IMR-90 (cell line): ENCODE data around the gene MRTFB. TPM values are rescaled to one million over a fixed set of nuclear protein-coding genes. Genes with fewer than 3 reads are reported as not detected.

Experiments used
- ATAC-seq: fragments of 200-7000 bp; cut with Tn5 transposase; 2 replicates; pipeline ENCODE4 v1.9.1; 2020; ENCODE audit warnings: low read depth, mild to moderate bottlenecking, moderate library complexity
- BruUV-seq: library from RNA; stranded (reverse); fragments of 400-500 nt; replicated peaks from 2 replicates; lab custom pipeline; 2021; lab: Mats Ljungman, UMichigan
- CTCF ChIA-PET: fragments of 300-600 bp; formaldehyde crosslinking; extraction: SDS; loops from one replicate; lab custom pipeline; 2021; ENCODE audit warnings: antibody characterized with exemption; lab: Yijun Ruan, JAX
- POLR2A ChIA-PET: fragments of 300-600 bp; sonication (Branson Sonifier 250); formaldehyde crosslinking; loops from one replicate; lab custom pipeline; 2022; ENCODE audit warnings: antibody characterized with exemption; ENCODE audit not compliant: unreplicated experiment; lab: Charles Lee
- DNase-seq: peaks from one replicate; pipeline ENCODE4 v3.0.0; 2013
- H2AFZ ChIP-seq: replicated peaks from 2 replicates; pipeline ENCODE3; 2013; ENCODE audit warnings: low read length, mild to moderate bottlenecking; ENCODE audit not compliant: poor library complexity
- H2AK5ac ChIP-seq: 2 replicates; pipeline ENCODE4 v1.6.1; 2013; ENCODE audit warnings: low read depth, low read length, inconsistent platforms
- H2AK9ac ChIP-seq: replicated peaks from 2 replicates; pipeline ENCODE3; 2013; ENCODE audit warnings: mild to moderate bottlenecking, low read depth, low read length, moderate library complexity; ENCODE audit not compliant: poor library complexity
- H2BK120ac ChIP-seq: 2 replicates; pipeline ENCODE4 v1.6.1; 2013; ENCODE audit warnings: low read depth, low read length, inconsistent platforms
- H2BK15ac ChIP-seq: 3 replicates; pipeline ENCODE4 v1.6.1; 2013; ENCODE audit warnings: low read depth, low read length, inconsistent platforms
- H2BK20ac ChIP-seq: 2 replicates; pipeline ENCODE4 v1.6.1; 2013; ENCODE audit warnings: low read depth, mild to moderate bottlenecking, inconsistent platforms, low read length, moderate library complexity
- H2BK5ac ChIP-seq: 2 replicates; pipeline ENCODE4 v1.6.1; 2013; ENCODE audit warnings: mild to moderate bottlenecking, low read depth, low read length, inconsistent platforms; ENCODE audit not compliant: poor library complexity, severe bottlenecking
- H3K14ac ChIP-seq: replicated peaks from 2 replicates; pipeline ENCODE4 v1.6.1; 2013; ENCODE audit warnings: low read depth, low read length, inconsistent platforms
- H3K18ac ChIP-seq: 2 replicates; pipeline ENCODE4 v1.6.1; 2013; ENCODE audit warnings: low read depth, low read length, control low read depth
- H3K23ac ChIP-seq: 2 replicates; pipeline ENCODE4 v1.6.1; 2013; ENCODE audit warnings: low read depth, low read length, inconsistent platforms
- H3K27ac ChIP-seq: 2 replicates; pipeline ENCODE4 v1.5.1; 2013; ENCODE audit warnings: mild to moderate bottlenecking, control low read depth, low read length; ENCODE audit not compliant: insufficient read depth
- H3K27me3 ChIP-seq: 2 replicates; pipeline ENCODE4 v1.6.1; 2013; ENCODE audit warnings: low read length; ENCODE audit not compliant: control insufficient read depth, insufficient read depth
- H3K36me3 ChIP-seq: 2 replicates; pipeline ENCODE4 v1.6.1; 2013; ENCODE audit warnings: low read length, mixed read lengths; ENCODE audit not compliant: control insufficient read depth, insufficient read depth
- H3K4ac ChIP-seq: 2 replicates; pipeline ENCODE4 v1.6.1; 2013; ENCODE audit warnings: low read depth, low read length, inconsistent platforms
- H3K4me1 ChIP-seq: 2 replicates; pipeline ENCODE4 v1.6.1; 2013; ENCODE audit warnings: low read length, mixed read lengths; ENCODE audit not compliant: control insufficient read depth, insufficient read depth
- H3K4me2 ChIP-seq: 2 replicates; pipeline ENCODE4 v1.6.1; 2013; ENCODE audit warnings: low read depth, mild to moderate bottlenecking, control low read depth, low read length, moderate library complexity
- H3K4me3 ChIP-seq: 2 replicates; pipeline ENCODE4 v1.5.1; 2013; ENCODE audit warnings: low read depth, mild to moderate bottlenecking, control low read depth, low read length, moderate library complexity; ENCODE audit not compliant: insufficient read depth
- H3K56ac ChIP-seq: 2 replicates; pipeline ENCODE4 v1.6.1; 2013; ENCODE audit warnings: low read length, inconsistent platforms; ENCODE audit not compliant: insufficient read depth; ENCODE audit errors: extremely low read depth
- H3K79me1 ChIP-seq, 2 experiments: 2 replicates each; pipeline ENCODE4 v1.6.1; 2013; ENCODE audit warnings: low read length in 2 of 2, inconsistent platforms in 1 of 2, low read depth in 1 of 2
- H3K9ac ChIP-seq: 2 replicates; pipeline ENCODE4 v1.6.1; 2013; ENCODE audit warnings: low read depth, low read length, control low read depth
- H3K9me1 ChIP-seq: 2 replicates; pipeline ENCODE4 v1.6.1; 2013; ENCODE audit warnings: low read length, inconsistent platforms; ENCODE audit not compliant: insufficient read depth
- H3K9me3 ChIP-seq: 2 replicates; pipeline ENCODE4 v1.6.1; 2013; ENCODE audit warnings: low read length; ENCODE audit not compliant: control insufficient read depth, insufficient read depth
- H4K20me1 ChIP-seq: 2 replicates; pipeline ENCODE4 v1.6.1; 2013; ENCODE audit warnings: low read length, inconsistent platforms; ENCODE audit not compliant: insufficient read depth
- H4K5ac ChIP-seq: 2 replicates; pipeline ENCODE4 v1.6.1; 2013; ENCODE audit warnings: mild to moderate bottlenecking, low read depth, low read length, control low read depth
- H4K8ac ChIP-seq, 2 experiments: 2 replicates each; pipeline ENCODE4 v1.6.1; 2013; ENCODE audit warnings: low read depth in 2 of 2, low read length in 2 of 2, control low read depth in 1 of 2, inconsistent platforms in 1 of 2
- H4K91ac ChIP-seq: 2 replicates; pipeline ENCODE4 v1.6.1; 2013; ENCODE audit warnings: low read depth, low read length, inconsistent platforms; ENCODE audit not compliant: insufficient read depth
- BHLHE40 ChIP-seq: fragments of 150-350 bp; IDR thresholded peaks from 2 replicates; pipeline ENCODE4 v1.6.1; 2016; ENCODE audit warnings: mild to moderate bottlenecking, low read depth, low read length
- CEBPB ChIP-seq: IDR thresholded peaks from 2 replicates; pipeline ENCODE4 v1.6.1; 2012; ENCODE audit warnings: low read depth, low read length, improper control_type of control experiment
- CHD1 ChIP-seq: IDR thresholded peaks from 2 replicates; pipeline ENCODE4 v1.6.1; 2012; ENCODE audit warnings: low read depth, low read length, improper control_type of control experiment
- ELK1 ChIP-seq: fragments of 150-350 bp; IDR thresholded peaks from 2 replicates; pipeline ENCODE4 v1.6.1; 2016; ENCODE audit warnings: low read depth, mild to moderate bottlenecking, low read length, moderate library complexity, borderline replicate concordance
- FOS ChIP-seq: fragments of 150-350 bp; IDR thresholded peaks from 2 replicates; pipeline ENCODE4 v1.6.1; 2016; ENCODE audit warnings: low read depth, low read length
- MAFK ChIP-seq: IDR thresholded peaks from 2 replicates; pipeline ENCODE4 v1.6.1; 2012; ENCODE audit warnings: low read depth, low read length, improper control_type of control experiment
- MAZ ChIP-seq: IDR thresholded peaks from 2 replicates; pipeline ENCODE4 v1.6.1; 2012; ENCODE audit warnings: low read depth, mild to moderate bottlenecking, low read length, improper control_type of control experiment, moderate library complexity, borderline replicate concordance
- MXI1 ChIP-seq: IDR thresholded peaks from 2 replicates; pipeline ENCODE4 v1.6.1; 2012; ENCODE audit warnings: low read depth, mild to moderate bottlenecking, low read length, moderate library complexity, borderline replicate concordance
- NFE2L2 ChIP-seq: fragments of 150-350 bp; IDR thresholded peaks from 2 replicates; pipeline ENCODE4 v1.6.1; 2016; ENCODE audit warnings: low read depth, mild to moderate bottlenecking, low read length
- POLR2A ChIP-seq: IDR thresholded peaks from 2 replicates; pipeline ENCODE4 v1.6.1; 2012; ENCODE audit warnings: mild to moderate bottlenecking, low read depth, low read length
- RAD21 ChIP-seq: IDR thresholded peaks from 2 replicates; pipeline ENCODE4 v1.6.1; 2012; ENCODE audit warnings: low read length, improper control_type of control experiment
- RCOR1 ChIP-seq: IDR thresholded peaks from 2 replicates; pipeline ENCODE4 v1.6.1; 2012; ENCODE audit warnings: mild to moderate bottlenecking, low read length, improper control_type of control experiment; ENCODE audit not compliant: insufficient replicate concordance
- RFX5 ChIP-seq: IDR thresholded peaks from 2 replicates; pipeline ENCODE4 v1.8.0; 2012; ENCODE audit warnings: low read depth, mild to moderate bottlenecking, low read length, moderate library complexity
- SMC3 ChIP-seq: fragments of 150-350 bp; IDR thresholded peaks from 2 replicates; pipeline ENCODE4 v1.6.1; 2016; ENCODE audit warnings: low read depth, mild to moderate bottlenecking, antibody characterized with exemption, low read length, moderate library complexity
- USF2 ChIP-seq: fragments of 150-350 bp; IDR thresholded peaks from 2 replicates; pipeline ENCODE4 v1.6.1; 2017; ENCODE audit warnings: mild to moderate bottlenecking, antibody characterized with exemption, low read length, low read depth
- WGBS, 2 experiments: methylation state at CpG; one replicate each; pipeline versions ENCODE4 v1.1.5 to v1.1.7; 2013; ENCODE audit warnings: missing lambda C conversion rate in 2 of 2; ENCODE audit not compliant: insufficient read length in 1 of 2; ENCODE audit errors: extremely low coverage in 2 of 2; 5-methylcytosine and 5-hydroxymethylcytosine counted together
- dilution Hi-C: fragments of 300-500 bp; cut with HindIII; formaldehyde crosslinking; loops from one replicate; pipeline ENCODE4 v1.14.3; 2018; ENCODE audit warnings: low sequenced_read_pairs; ENCODE audit not compliant: unreplicated experiment
- in situ Hi-C: fragments of 300-500 bp; cut with MboI; formaldehyde crosslinking; loops from 3 replicates; pipeline ENCODE4 v1.14.3; 2019; ENCODE audit warnings: low sequenced_read_pairs, inconsistent platforms, mixed read lengths
- intact Hi-C: fragments of 100-400 bp; cut with micrococcal nuclease; formaldehyde crosslinking; loops from 2 replicates; pipeline ENCODE4 v1.10.0; 2022
- polyA plus RNA-seq, 3 experiments: library from polyadenylated mRNA; depleted of rRNA; stranded (reverse); fragments of >200 nt; gene quantifications; 2 replicates each; pipeline ENCODE4 v1.2.3, GENCODE V29; 2012; ENCODE audit warnings: low replicate concordance in 1 of 3
- total RNA-seq: library from RNA; depleted of rRNA; stranded (reverse); fragments of >200 nt; gene quantifications from 2 replicates; pipeline ENCODE4 v1.2.3, GENCODE V29; 2012

MRTFB gene
- total and polyA plus RNA-seq, 2 of the 4 experiments (the other 2 are of a cell fraction), result 4.4 to 5.4 TPM

GRCh38 chr16:14284930-14285512, 213.9 kb downstream of the MRTFB start:
- DNase-seq (no peak), ATAC-seq (peak; percentile 42)
- Histone ChIP-seq H4K5ac (no peak overlapping the region), H2AK5ac (no peak overlapping the region), H3K9ac (peak overlapping the region; percentile 59), H4K91ac (no peak overlapping the region), H3K27me3 (no peaks in the 10 kb centered on the region), H3K56ac (peak overlapping the region; percentile 22; the same call in 1 of the 2 replicates), H2AFZ (peak overlapping the region; percentile 85), H2BK15ac (no peak overlapping the region), H2AK9ac (no peak overlapping the region), H3K14ac (no peak overlapping the region), H4K8ac (no peak overlapping the region), H3K27ac (peak overlapping the region; percentile 26; the same call in 1 of the 2 replicates), H3K18ac (no peak overlapping the region), H3K79me1 (no peaks in the 10 kb centered on the region), H3K4ac (no peak overlapping the region), H3K9me1 (no peaks in the 10 kb centered on the region), H3K23ac (no peak overlapping the region), H4K20me1 (peaks cover 6% of the 10 kb centered on the region), H2BK20ac (no peak overlapping the region), H3K4me3 (peak overlapping the region; percentile 66), H3K4me2 (peak overlapping the region; percentile 92), H2BK120ac (no peak overlapping the region), H2BK5ac (no peak overlapping the region), H3K9me3 (peaks cover 5% of the 10 kb centered on the region), H3K36me3 (no peaks in the 10 kb centered on the region), H3K4me1 (no peaks in the 10 kb centered on the region)
- ChIA-PET POLR2A (no interaction called here), CTCF (interaction anchor here (0.7 to 1.2 kb wide), 5 partner anchors 11 to 365 kb away, joined by 3 to 5 read pairs (median 3); partner anchors contain the start of gene ERCC4)
- in situ Hi-C loops (loop anchor here (10.0 kb wide), 1 partner anchor 360 kb away; the partner anchor contains the start of gene ERCC4), intact Hi-C loops (loop anchor here (1.0 to 5.0 kb wide), 2 partner anchors 213 to 362 kb away; partner anchors contain the start of gene MRTFB), dilution Hi-C loops (no loop called here)
- 10% methylated on average over 2 of the region's 23 CpGs; no CpG with 5 or more reads in 1 of the 2 experiments for WGBS, 2 experiments
- no TSS peak for BruUV-seq
- no peak for TF ChIP-seq RFX5
- TF ChIP-seq MXI1, result no peak
- no peak for TF ChIP-seq USF2
- TF ChIP-seq MAZ, result no peak
- no peak for TF ChIP-seq ELK1
- TF ChIP-seq CEBPB, result no peak
- peak; percentile 27; the same call in 1 of the 2 replicates for TF ChIP-seq SMC3
- TF ChIP-seq RCOR1, result no peak
- no peak for TF ChIP-seq BHLHE40
- TF ChIP-seq NFE2L2, result no peak
- TF ChIP-seq RAD21, result peak; percentile 28
- TF ChIP-seq CHD1, result 0 out of 2 replicates have a peak, but pooled peaks have one; percentile 6
- no peak for TF ChIP-seq POLR2A
- no peak for TF ChIP-seq FOS
- no peak for TF ChIP-seq MAFK
